Thyroid gland (tissue), 4 donors: ENCODE data around the gene RPL3.

Experiments used
- CTCF ChIP-seq, 6 experiments: fragments of 200-600 bp in 3 of 6; fragments of 450-650 bp in 3 of 6; sonication (generic) in 3 of 6; IDR thresholded peaks; one replicate each; pipeline ENCODE4 v1.5.1; 2016 to 2019; ENCODE audit warnings: antibody characterized with exemption in 6 of 6, mild to moderate bottlenecking in 2 of 6, inconsistent platforms in 1 of 6, moderate library complexity in 1 of 6
- POLR2A ChIP-seq, 2 donors: fragments of 450-650 bp; IDR thresholded peaks; one replicate each; pipeline ENCODE4 v1.6.1; 2017; ENCODE audit warnings: antibody characterized with exemption in 2 of 2, mild to moderate bottlenecking in 2 of 2, moderate library complexity in 1 of 2

- no peak for TF ChIP-seq CTCF (IDR thresholded peaks at IDR 0.05)
- TF ChIP-seq POLR2A (IDR thresholded peaks at IDR 0.05), result no peak
Measured at GRCh38 chr22:39299829-39300178, 19.6 kb downstream of the RPL3 start.
